ENCODE measurements around the gene NAA40. TPM values are rescaled to one million over a fixed set of nuclear protein-coding genes. Genes with fewer than 3 reads are reported as not detected.
A peak's percentile ranks its signal among the peaks of the same experiment; 100 is the strongest.

Gene NAA40
- total and polyA plus RNA-seq, 10 of the 15 experiments (the other 5 are each of a cell fraction or from before 2014, with no cell fraction given), result 4.8 to 31.6 (median 22.2) TPM

DNA sequence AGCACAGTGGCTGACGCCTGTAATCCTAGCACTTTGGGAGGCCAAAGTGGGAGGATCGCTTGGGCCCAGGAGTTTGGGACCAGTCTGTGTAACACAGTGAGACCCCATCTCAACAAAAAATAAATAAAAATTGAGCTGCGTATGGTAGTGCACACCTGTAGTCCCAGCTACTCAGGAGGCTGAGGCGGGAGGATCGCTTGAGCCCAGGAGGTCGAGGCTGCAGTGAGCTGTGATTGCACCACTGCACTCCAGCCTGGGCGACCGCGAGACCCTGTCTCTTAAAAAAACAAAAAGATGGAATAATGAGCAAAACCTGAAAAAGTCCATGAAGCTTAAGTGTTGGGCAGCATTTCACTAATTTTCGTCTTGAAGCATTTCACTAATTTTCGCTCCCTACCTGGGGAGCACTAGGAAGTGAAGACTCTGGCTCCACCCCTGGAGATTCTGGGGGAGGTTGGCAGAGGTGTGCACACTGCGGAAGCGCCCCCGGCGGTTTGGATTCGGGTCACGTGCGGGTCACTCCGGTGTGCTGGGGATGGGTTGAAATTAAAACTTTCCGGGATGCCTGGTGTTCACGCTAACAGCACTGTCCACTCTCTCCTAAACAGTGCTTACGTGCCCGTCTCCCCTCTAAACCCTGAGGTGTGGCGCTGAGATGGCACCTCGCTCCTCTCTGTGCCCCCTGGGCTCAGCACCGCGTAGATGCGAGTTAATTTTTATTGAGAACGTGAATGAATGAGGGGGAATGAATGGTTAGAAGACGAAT is 906 bp upstream of the NAA40 start (continued):
- TF ChIP-seq, protein P1, sequence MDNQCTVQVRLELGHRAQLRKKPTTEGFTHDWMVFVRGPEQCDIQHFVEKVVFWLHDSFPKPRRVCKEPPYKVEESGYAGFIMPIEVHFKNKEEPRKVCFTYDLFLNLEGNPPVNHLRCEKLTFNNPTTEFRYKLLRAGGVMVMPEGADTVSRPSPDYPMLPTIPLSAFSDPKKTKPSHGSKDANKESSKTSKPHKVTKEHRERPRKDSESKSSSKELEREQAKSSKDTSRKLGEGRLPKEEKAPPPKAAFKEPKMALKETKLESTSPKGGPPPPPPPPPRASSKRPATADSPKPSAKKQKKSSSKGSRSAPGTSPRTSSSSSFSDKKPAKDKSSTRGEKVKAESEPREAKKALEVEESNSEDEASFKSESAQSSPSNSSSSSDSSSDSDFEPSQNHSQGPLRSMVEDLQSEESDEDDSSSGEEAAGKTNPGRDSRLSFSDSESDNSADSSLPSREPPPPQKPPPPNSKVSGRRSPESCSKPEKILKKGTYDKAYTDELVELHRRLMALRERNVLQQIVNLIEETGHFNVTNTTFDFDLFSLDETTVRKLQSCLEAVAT (IDR thresholded peaks at IDR 0.05), result no peak
- peak; percentile 73; the same call in 1 of the 2 replicates for TF ChIP-seq RAD51 (IDR thresholded peaks at IDR 0.05)
- TF ChIP-seq JUND (IDR thresholded peaks at IDR 0.05; ENCODE audit: low read depth, low read length), result no peak
- TF ChIP-seq, protein P2, sequence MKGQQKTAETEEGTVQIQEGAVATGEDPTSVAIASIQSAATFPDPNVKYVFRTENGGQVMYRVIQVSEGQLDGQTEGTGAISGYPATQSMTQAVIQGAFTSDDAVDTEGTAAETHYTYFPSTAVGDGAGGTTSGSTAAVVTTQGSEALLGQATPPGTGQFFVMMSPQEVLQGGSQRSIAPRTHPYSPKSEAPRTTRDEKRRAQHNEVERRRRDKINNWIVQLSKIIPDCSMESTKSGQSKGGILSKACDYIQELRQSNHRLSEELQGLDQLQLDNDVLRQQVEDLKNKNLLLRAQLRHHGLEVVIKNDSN (IDR thresholded peaks at IDR 0.05; ENCODE audit: borderline replicate concordance, extremely low read length, insufficient read depth, low read depth, low read length), result peak; percentile 72
- TF ChIP-seq HDGF (IDR thresholded peaks at IDR 0.05), result peak; percentile 38; the same call in 1 of the 2 replicates
- TF ChIP-seq RFX5 (IDR thresholded peaks at IDR 0.05; ENCODE audit: low read depth, low read length), result no peak
- no peak for TF ChIP-seq EZH2 (IDR thresholded peaks at IDR 0.05; ENCODE audit: borderline replicate concordance, control insufficient read depth, low read depth, low read length)
- no peak for TF ChIP-seq ATF2 (IDR thresholded peaks at IDR 0.05; ENCODE audit: low read length)
- TF ChIP-seq RELA (IDR thresholded peaks at IDR 0.05; ENCODE audit: borderline replicate concordance, partially characterized antibody), result no peak

All from GM12878 (cell line).